K562 (cell line): Measurements from ENCODE around the gene PPWD1. TPM values are rescaled to one million over a fixed set of nuclear protein-coding genes. Genes with fewer than 3 reads are reported as not detected.

Experiments used
- ATAC-seq: fragments of 200-7000 bp; cut with Tn5 transposase; 3 replicates; pipeline ENCODE4 v1.9.1; 2020; ENCODE audit warnings: moderate library complexity
- BruUV-seq: library from RNA; stranded (reverse); fragments of 400-500 nt; replicated peaks from 2 replicates; lab custom pipeline; 2021; lab: Mats Ljungman, UMichigan
- CTCF ChIA-PET: fragments of 300-600 bp; formaldehyde crosslinking; extraction: SDS; loops from one replicate; lab custom pipeline; 2021; ENCODE audit warnings: low intra/inter-chr PET ratio; lab: Yijun Ruan, JAX
- POLR2A ChIA-PET: fragments of 300-600, 350-650 bp; sonication (Branson Sonifier 250); formaldehyde crosslinking; extraction: SDS; loops from one replicate; lab custom pipeline; 2021; ENCODE audit warnings: antibody characterized with exemption, inconsistent platforms; lab: Yijun Ruan, JAX
- DNase-seq, 4 experiments: peaks; one replicate each; pipeline versions ENCODE4 v3.0.0 to v3.0.0-alpha.2; 2011 to 2018; ENCODE audit warnings: low spot score in 3 of 4, mixed read lengths in 3 of 4; ENCODE audit errors: extremely low read depth in 1 of 4
- FAIRE-seq: peaks from 2 replicates; lab custom pipeline; 2011; peaks lifted over from hg19 to GRCh38; lab: Jason Lieb, UNC
- H2AFZ ChIP-seq: 2 replicates; pipeline ENCODE4 v1.6.0; 2011; ENCODE audit warnings: low read depth, low read length, control low read depth, inconsistent platforms
- H3K27ac ChIP-seq: fragments of 200-600 bp; 3 replicates; pipeline ENCODE4 v1.8.0; 2011; ENCODE audit warnings: low read depth, mild to moderate bottlenecking, control low read depth, inconsistent platforms, low read length, moderate library complexity, mixed read lengths; ENCODE audit errors: extremely low read depth
- H3K27me3 ChIP-seq, 2 experiments: fragments of 300-600 bp in 1 of 2; 2 replicates in 1 of 2; 3 replicates in 1 of 2; pipeline versions ENCODE4 v1.6.0 to v1.8.0; 2011; ENCODE audit warnings: inconsistent platforms in 2 of 2, low read length in 2 of 2, mild to moderate bottlenecking in 1 of 2, mixed read lengths in 1 of 2, moderate library complexity in 1 of 2; ENCODE audit not compliant: control insufficient read depth in 2 of 2, insufficient read depth in 2 of 2
- H3K36me3 ChIP-seq: fragments of 300-600 bp; 3 replicates; pipeline ENCODE4 v1.8.0; 2011; ENCODE audit warnings: mild to moderate bottlenecking, low read length, inconsistent platforms; ENCODE audit not compliant: control insufficient read depth, insufficient read depth
- H3K4me1 ChIP-seq, 2 experiments: fragments of 200-600 bp in 1 of 2; replicated peaks in 1 of 2; 2 replicates in 1 of 2; 3 replicates in 1 of 2; pipeline versions ENCODE4 v1.5.1 to v1.8.0; 2011; ENCODE audit warnings: inconsistent platforms in 2 of 2, low read length in 2 of 2, mild to moderate bottlenecking in 1 of 2, mixed read lengths in 1 of 2, moderate library complexity in 1 of 2; ENCODE audit not compliant: control insufficient read depth in 2 of 2, insufficient read depth in 2 of 2
- H3K4me2 ChIP-seq: 2 replicates; pipeline ENCODE4 v1.6.1; 2011; ENCODE audit warnings: low read length, control low read depth, inconsistent platforms, mixed read lengths; ENCODE audit not compliant: insufficient read depth
- H3K4me3 ChIP-seq: fragments of 200-600 bp; sonication (generic), shearing (Covaris generic); 2 replicates; pipeline ENCODE4 v1.5.1; 2016; ENCODE audit warnings: control low read depth, inconsistent platforms
- H3K79me2 ChIP-seq: fragments of 200-600 bp; 3 replicates; pipeline ENCODE4 v1.8.0; 2011; ENCODE audit warnings: low read length, inconsistent platforms; ENCODE audit not compliant: control insufficient read depth, insufficient read depth
- H3K9ac ChIP-seq, 2 experiments: 2 replicates each; pipeline versions ENCODE4 v1.6.0 to v1.6.1; 2011; ENCODE audit warnings: low read depth in 2 of 2, low read length in 2 of 2, control low read depth in 1 of 2, inconsistent platforms in 1 of 2, mild to moderate bottlenecking in 1 of 2, mixed read lengths in 1 of 2; ENCODE audit not compliant: insufficient read depth in 1 of 2
- H3K9me1 ChIP-seq: one replicate; pipeline ENCODE4 v1.6.0; 2011; ENCODE audit warnings: inconsistent platforms, mild to moderate bottlenecking, low read length, moderate library complexity; ENCODE audit not compliant: control insufficient read depth, insufficient read depth
- H3K9me3 ChIP-seq: replicated peaks from 2 replicates; pipeline ENCODE4 v1.5.1; 2011; ENCODE audit warnings: low read depth, low read length, inconsistent platforms; ENCODE audit not compliant: control insufficient read depth, insufficient read depth
- H4K20me1 ChIP-seq: replicated peaks from 2 replicates; pipeline ENCODE4 v1.6.1; 2011; ENCODE audit warnings: low read length, inconsistent platforms, mixed read lengths; ENCODE audit not compliant: control insufficient read depth, insufficient read depth
- CLOCK ChIP-seq: fragments of 250-450 bp; sonication (Bioruptor Pico); IDR thresholded peaks from 2 replicates; pipeline ENCODE4 v1.4.0; 2020; ENCODE audit warnings: mild to moderate bottlenecking, moderate library complexity, borderline replicate concordance
- ESRRA ChIP-seq: fragments of 450-650 bp; IDR thresholded peaks from 2 replicates; pipeline ENCODE4 v1.6.1; 2014; ENCODE audit warnings: low read depth, mild to moderate bottlenecking, moderate library complexity, borderline replicate concordance
- HMG20B ChIP-seq: fragments of 250-450 bp; sonication (Bioruptor Pico); IDR thresholded peaks from 2 replicates; pipeline ENCODE4 v1.5.0; 2021; ENCODE audit warnings: mild to moderate bottlenecking
- HNRNPK ChIP-seq: fragments of 200-400 bp; formaldehyde crosslinking; IDR thresholded peaks from one replicate; pipeline ENCODE4 v1.6.1; 2018; ENCODE audit warnings: mild to moderate bottlenecking, low read depth, low read length; ENCODE audit not compliant: poor library complexity, severe bottlenecking
- LCOR ChIP-seq: sonication (generic); formaldehyde crosslinking; IDR thresholded peaks from 2 replicates; pipeline ENCODE4 v1.8.0; 2022; ENCODE audit warnings: mild to moderate bottlenecking, missing genetic modification reagents
- MXD1 ChIP-seq: fragments of 250-450 bp; sonication (Bioruptor Pico); IDR thresholded peaks from 2 replicates; pipeline ENCODE4 v1.8.0; 2021; ENCODE audit warnings: borderline replicate concordance, mild to moderate bottlenecking, moderate library complexity; ENCODE audit not compliant: poor library complexity, severe bottlenecking
- NFYB ChIP-seq: IDR thresholded peaks from 2 replicates; pipeline ENCODE4 v1.6.1; 2011; ENCODE audit warnings: mild to moderate bottlenecking, moderate library complexity; ENCODE audit not compliant: insufficient read length; ENCODE audit errors: extremely low read depth
- PRMT5 ChIP-seq: sonication (generic); formaldehyde crosslinking; IDR thresholded peaks from 2 replicates; pipeline ENCODE4 v1.5.0; 2020; ENCODE audit warnings: missing genetic modification reagents
- ZFP36 ChIP-seq: fragments of 150-350 bp; IDR thresholded peaks from 2 replicates; pipeline ENCODE4 v1.6.1; 2018; ENCODE audit warnings: low read length, low read depth; ENCODE audit not compliant: partially characterized antibody
- ZFX ChIP-seq: sonication (generic); formaldehyde crosslinking; IDR thresholded peaks from 2 replicates; pipeline ENCODE4 v1.8.0; 2022; ENCODE audit warnings: mild to moderate bottlenecking, missing genetic modification reagents, moderate library complexity
- ZNF143 ChIP-seq: sonication (generic); formaldehyde crosslinking; IDR thresholded peaks from 2 replicates; pipeline ENCODE4 v1.9.0; 2022; ENCODE audit warnings: mild to moderate bottlenecking, missing genetic modification reagents
- ZNF584 ChIP-seq: fragments of 200-800 bp; sonication (Bioruptor generic); IDR thresholded peaks from 2 replicates; pipeline ENCODE4 v1.6.1; 2016; ENCODE audit warnings: low read depth, mild to moderate bottlenecking, missing genetic modification characterization, missing compliant biosample characterization
- ZNF696 ChIP-seq: fragments of 250-450 bp; sonication (Bioruptor Pico); conservative IDR thresholded peaks from 2 replicates; pipeline ENCODE4 v1.4.0; 2020; ENCODE audit warnings: mild to moderate bottlenecking, moderate library complexity
- WGBS: fragments of 100-300 bp; shearing (Covaris generic); methylation state at CpG from one replicate; pipeline ENCODE4 v1.1.6; 2016; ENCODE audit warnings: low coverage, mixed read lengths; ENCODE audit not compliant: insufficient coverage; ENCODE audit errors: missing lambda C conversion rate; 5-methylcytosine and 5-hydroxymethylcytosine counted together
- in situ Hi-C: fragments of 300-500 bp; cut with MboI; formaldehyde crosslinking; loops from 4 replicates; pipeline ENCODE4 v1.15.0; 2018; ENCODE audit warnings: inconsistent platforms, mixed read lengths
- intact Hi-C: fragments of 100-400 bp; cut with micrococcal nuclease; formaldehyde crosslinking; loops from 2 replicates; pipeline ENCODE4 v1.14.2; 2022
- polyA plus RNA-seq, 8 experiments: library from polyadenylated mRNA; depleted of rRNA in 4 of 8; stranded (reverse) in 5 of 8; unstranded in 3 of 8; fragments of >200 nt; fragmentation: Nextera tagmentation in 2 of 8; fragmentation: Illumina TruSeq in 1 of 8; extraction: Ambion mirVana in 2 of 8; extraction: Trizol in 1 of 8; gene quantifications; 2 replicates each; pipeline versions ENCODE4 v1.2.1 to v1.2.3, GENCODE V29; 2011 to 2014; ENCODE audit warnings: inconsistent platforms in 1 of 8, missing spikeins in 1 of 8
- total RNA-seq, 7 experiments: library from RNA; depleted of rRNA in 6 of 7; stranded (reverse); fragments of >200 nt in 6 of 7; fragmentation: Illumina TruSeq in 2 of 7; extraction: Trizol in 2 of 7; gene quantifications; 2 replicates each; pipeline versions ENCODE4 v1.2.1 to v1.2.3, GENCODE V29; 2011 to 2021; ENCODE audit warnings: low replicate concordance in 1 of 7
- TF ChIP-seq, protein P1 (sequence below): IDR thresholded peaks from 2 replicates; pipeline ENCODE4 v1.6.1; 2016; ENCODE audit warnings: missing genetic modification characterization, missing compliant biosample characterization

Gene PPWD1
- total and polyA plus RNA-seq, 9 of the 15 experiments (the other 6 are each of a cell fraction or from before 2014, with no cell fraction given): 24.1 to 89.2 (median 51.4) TPM

GRCh38 chr5:65566505-65566904 lies 3.4 kb downstream of the PPWD1 start:
- H3K9ac ChIP-seq: no peak overlapping the region
- H3K27me3 ChIP-seq: no peaks in the 10 kb centered on the region
- FAIRE-seq (no peak), ATAC-seq (no peak), DNase-seq (no peak)
- TF ChIP-seq ZNF143 (CRISPR knock-in tag) (no peak), ZNF696 (CRISPR knock-in tag) (no peak), CLOCK (CRISPR knock-in tag) (no peak), ZNF584 (no peak), LCOR (CRISPR knock-in tag) (no peak), MXD1 (CRISPR knock-in tag) (no peak), HNRNPK (peak; percentile 43), ZFX (CRISPR knock-in tag) (no peak), ZFP36 (no peak), NFYB (no peak), PRMT5 (CRISPR knock-in tag) (no peak), HMG20B (CRISPR knock-in tag) (no peak), ESRRA (no peak)
- TF ChIP-seq, protein P1, sequence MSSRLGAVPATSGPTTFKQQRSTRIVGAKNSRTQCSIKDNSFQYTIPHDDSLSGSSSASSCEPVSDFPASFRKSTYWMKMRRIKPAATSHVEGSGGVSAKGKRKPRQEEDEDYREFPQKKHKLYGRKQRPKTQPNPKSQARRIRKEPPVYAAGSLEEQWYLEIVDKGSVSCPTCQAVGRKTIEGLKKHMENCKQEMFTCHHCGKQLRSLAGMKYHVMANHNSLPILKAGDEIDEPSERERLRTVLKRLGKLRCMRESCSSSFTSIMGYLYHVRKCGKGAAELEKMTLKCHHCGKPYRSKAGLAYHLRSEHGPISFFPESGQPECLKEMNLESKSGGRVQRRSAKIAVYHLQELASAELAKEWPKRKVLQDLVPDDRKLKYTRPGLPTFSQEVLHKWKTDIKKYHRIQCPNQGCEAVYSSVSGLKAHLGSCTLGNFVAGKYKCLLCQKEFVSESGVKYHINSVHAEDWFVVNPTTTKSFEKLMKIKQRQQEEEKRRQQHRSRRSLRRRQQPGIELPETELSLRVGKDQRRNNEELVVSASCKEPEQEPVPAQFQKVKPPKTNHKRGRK: peak; percentile 69
- WGBS: 88% methylated on average over 4 of the region's 5 CpGs
- H3K79me2 ChIP-seq: peaks cover 54% of the 10 kb centered on the region
- H3K9me1 ChIP-seq: no peaks in the 10 kb centered on the region
- no peak overlapping the region for H3K4me3 ChIP-seq
- BruUV-seq: no TSS peak
- H3K9me3 ChIP-seq: no peaks in the 10 kb centered on the region
- POLR2A ChIA-PET: no interaction called here
- in situ Hi-C loops (no loop called here), intact Hi-C loops (no loop called here)
- CTCF ChIA-PET: no interaction called here
- H4K20me1 ChIP-seq: no peaks in the 10 kb centered on the region
- no peaks in the 10 kb centered on the region; a peak in 1 of 5 replicates for H3K4me1 ChIP-seq
- no peak overlapping the region for H3K27ac ChIP-seq
- H3K36me3 ChIP-seq: peaks cover 41% of the 10 kb centered on the region
- H3K4me2 ChIP-seq: no peak overlapping the region
- no peak overlapping the region for H2AFZ ChIP-seq
